WI38 (cell line): ENCODE measurements around the gene TMEM259.

Experiments
- H3K4me3 ChIP-seq: 2 replicates; pipeline ENCODE4 v1.5.1; 2011; ENCODE audit warnings: low read depth, mild to moderate bottlenecking, control low read depth, low read length
- CTCF ChIP-seq: IDR thresholded peaks from 2 replicates; pipeline ENCODE4 v1.5.1; 2012; ENCODE audit warnings: low read depth, mild to moderate bottlenecking, control low read depth, low read length

The TMEM259 gene

GRCh38 chr19:1041835-1042685 lies 21.1 kb upstream of the TMEM259 start:
- no peak for TF ChIP-seq CTCF
- no peak overlapping the region for H3K4me3 ChIP-seq

GRCh38 chr19:1041272-1041834 lies 20.4 kb upstream of the TMEM259 start:
- H3K4me3 ChIP-seq: peak overlapping the region; percentile 40
- no peak for TF ChIP-seq CTCF

- H3K4me3 ChIP-seq: peak overlapping the region; percentile 52
- no peak for TF ChIP-seq CTCF
These were observed 19.8 kb upstream of the TMEM259 start for GRCh38 chr19:1040476-1041271.

GRCh38 chr19:1039646-1040475 lies 18.9 kb upstream of the TMEM259 start, which contains the start of gene ABCA7:
ABCA7 (plus strand) TSS chr19:1040107; CDS start chr19:1041362, 1,255 bp downstream.
- peak within 1 kb of the TSS; percentile 52 for H3K4me3 ChIP-seq
- TF ChIP-seq CTCF: no peak

GRCh38 chr19:1038978-1039645 lies 18.2 kb upstream of the TMEM259 start:
- no peak for TF ChIP-seq CTCF

GRCh38 chr19:1037621-1038064 lies 16.7 kb upstream of the TMEM259 start:
- no peak for TF ChIP-seq CTCF
- H3K4me3 ChIP-seq: no peak overlapping the region

More at GRCh38 chr19:1038978-1039645, 18.2 kb upstream of the TMEM259 start:
- no peak overlapping the region for H3K4me3 ChIP-seq
